T1000 (cell line): ENCODE measurements around the gene NCAPH2.
"Not testable (repeated sequence)": the region's sequence is repeated elsewhere in the genome, so short reads cannot be mapped to it uniquely, and the experiment has no call there.

Source experiments
- DNase-seq: peaks from one replicate; lab custom pipeline; 2025; ENCODE audit warnings: mixed read lengths; lab: John Stamatoyannopoulos, UW

Gene NCAPH2

DNA sequence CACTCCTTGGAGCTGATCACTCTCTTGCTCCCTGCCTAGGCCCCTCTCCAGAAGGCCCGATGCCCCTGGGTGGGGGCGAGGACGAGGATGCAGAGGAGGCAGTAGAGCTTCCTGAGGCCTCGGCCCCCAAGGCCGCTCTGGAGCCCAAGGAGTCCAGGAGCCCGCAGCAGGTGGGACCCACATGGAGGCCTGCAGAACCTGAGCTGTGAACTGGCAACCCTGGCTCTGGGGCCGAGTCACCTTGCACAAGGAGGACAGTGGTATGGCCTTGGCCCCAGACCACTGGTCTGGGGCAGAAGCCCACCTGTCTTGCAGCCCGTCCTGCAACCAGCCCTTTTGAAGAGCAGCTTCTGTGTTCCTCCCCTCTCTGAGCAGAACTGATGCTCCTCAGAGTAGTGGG lies 11.1 kb downstream of the NCAPH2 start:
- DNase-seq: no peak

DNA sequence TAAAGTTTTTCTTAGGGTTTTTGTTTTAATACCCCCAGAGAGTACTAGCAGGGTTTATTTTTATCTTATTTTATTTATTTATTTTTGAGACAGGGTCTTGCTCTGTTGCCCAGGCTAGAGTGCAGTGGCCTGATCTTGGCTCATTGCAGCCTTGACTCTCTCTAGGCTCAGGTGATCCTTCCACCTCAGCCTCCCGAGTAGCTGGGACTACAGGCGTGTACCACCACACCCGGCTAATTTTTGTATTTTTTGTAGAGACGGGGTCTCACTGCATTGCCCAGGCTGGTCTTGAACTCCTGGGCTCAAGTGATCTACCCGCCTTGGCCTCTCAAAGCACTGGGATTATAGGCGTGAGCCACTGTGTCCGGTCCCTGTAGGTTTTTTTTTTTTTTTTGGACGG lies 12.2 kb downstream of the NCAPH2 start:
- DNase-seq: not testable (repeated sequence)

DNA sequence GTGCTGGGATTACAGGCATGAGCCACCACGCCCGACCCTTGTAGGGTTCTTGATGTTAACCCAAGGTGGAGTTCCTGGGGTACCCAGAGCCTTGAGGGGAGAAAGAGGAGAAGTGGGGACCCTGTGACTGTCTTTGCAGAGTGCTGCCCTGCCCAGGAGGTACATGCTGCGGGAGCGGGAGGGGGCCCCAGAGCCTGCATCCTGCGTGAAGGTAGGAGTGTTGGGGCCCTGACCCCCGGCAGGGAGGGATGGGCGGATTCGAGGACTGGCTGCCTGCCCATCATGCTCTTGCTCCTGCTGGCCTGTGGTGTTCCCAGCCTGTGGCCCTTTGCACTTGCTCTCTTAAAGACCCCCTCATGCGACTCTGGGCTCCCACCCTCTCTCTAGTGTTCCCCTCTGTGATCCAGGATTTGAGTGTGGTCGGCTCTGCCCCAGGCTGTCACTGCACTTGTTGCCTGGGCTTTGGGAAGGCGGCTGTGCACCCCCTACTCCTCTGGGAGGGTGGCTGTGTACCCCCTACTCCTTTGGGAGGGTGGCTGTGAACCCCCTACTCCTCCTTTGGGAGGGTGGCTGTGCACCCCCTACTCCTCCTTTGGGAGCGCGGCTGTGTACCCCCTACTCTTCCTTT lies 12.9 kb downstream of the NCAPH2 start:
- DNase-seq: no peak

DNA sequence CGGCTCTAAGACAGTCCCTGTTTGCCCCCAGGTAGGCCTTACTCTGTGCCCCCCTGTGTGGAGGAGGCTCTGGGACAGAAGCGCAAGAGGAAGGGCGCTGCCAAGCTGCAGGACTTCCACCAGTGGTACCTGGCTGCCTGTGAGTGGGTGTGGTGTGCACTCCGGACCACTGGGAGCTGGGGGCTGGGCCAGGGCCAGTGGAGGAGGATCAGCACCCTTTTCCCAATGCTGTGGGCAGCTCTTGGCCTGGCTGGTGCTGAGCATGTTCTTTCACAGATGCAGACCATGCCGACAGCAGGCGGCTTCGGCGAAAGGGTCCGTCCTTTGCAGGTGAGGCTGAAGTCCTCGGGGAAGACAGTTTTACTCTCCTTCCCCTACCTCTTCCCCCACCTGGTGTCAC lies 13.7 kb downstream of the NCAPH2 start:
- no peak for DNase-seq

DNA sequence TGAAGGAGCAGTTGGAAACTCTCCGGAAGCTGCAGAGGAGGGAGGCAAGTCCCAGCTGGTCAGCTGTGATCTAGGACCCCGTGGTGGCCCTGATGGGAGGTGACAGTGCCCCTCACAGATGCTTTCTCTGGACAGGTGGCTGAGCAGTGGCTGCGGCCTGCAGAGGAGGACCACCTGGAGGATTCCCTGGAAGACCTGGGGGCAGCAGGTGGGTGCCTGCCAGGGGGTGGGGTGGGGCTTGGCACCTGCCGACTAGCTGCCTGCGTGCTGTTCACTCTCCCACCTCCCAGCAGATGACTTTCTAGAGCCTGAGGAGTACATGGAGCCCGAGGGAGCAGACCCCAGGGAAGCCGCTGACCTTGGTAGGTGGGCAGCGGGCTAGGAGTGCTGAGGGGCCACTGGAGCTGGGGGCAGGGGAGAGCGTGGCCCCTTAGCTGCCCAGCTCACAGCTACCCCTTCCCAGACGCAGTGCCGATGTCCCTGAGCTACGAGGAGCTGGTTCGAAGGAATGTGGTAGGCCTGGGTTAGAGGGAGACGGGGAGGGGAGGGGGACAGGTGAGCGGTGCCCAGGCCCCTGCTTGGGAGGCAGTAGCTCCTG lies 14.3 kb downstream of the NCAPH2 start:
- no peak for DNase-seq

DNA sequence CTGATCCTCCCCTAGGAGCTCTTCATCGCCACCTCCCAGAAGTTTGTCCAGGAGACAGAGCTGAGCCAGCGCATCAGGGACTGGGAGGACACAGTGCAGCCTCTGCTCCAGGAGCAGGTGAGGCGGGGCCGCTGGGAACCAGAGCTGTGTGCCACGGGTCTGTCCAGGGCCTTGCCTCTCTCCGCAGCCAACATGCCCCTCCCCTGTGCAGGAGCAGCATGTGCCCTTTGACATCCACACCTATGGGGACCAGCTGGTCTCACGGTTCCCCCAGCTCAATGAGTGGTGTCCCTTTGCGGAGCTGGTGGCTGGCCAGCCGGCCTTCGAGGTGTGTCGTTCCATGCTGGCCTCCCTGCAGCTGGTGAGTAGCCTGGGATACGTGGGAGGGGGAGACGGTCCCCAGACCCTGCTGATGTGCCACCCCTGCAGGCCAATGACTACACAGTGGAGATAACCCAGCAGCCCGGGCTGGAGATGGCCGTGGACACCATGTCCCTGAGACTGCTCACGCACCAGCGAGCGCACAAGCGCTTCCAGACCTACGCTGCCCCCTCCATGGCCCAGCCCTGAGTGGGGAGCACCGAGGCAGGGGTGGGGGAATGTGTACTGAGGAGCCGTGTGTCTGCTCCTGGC lies 14.9 kb downstream of the NCAPH2 start:
- DNase-seq: no peak

DNA sequence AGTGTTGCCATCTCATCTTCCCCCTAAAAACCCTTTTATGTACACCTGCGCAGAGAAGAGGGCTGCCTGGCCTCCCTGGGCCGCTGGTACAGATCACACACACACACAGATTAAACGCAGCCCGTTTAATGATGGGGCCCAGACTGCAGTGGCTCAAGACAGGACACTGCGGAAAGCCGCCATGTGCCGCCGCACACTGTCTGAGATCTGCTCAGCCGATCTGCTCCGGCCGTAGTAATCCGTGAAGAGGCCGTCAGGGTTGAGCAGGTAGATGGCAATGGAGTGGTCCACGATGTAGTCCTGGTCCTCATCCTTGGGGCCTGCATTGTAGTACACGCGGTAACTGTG lies 15.4 kb downstream of the NCAPH2 start:
- no peak for DNase-seq

DNA sequence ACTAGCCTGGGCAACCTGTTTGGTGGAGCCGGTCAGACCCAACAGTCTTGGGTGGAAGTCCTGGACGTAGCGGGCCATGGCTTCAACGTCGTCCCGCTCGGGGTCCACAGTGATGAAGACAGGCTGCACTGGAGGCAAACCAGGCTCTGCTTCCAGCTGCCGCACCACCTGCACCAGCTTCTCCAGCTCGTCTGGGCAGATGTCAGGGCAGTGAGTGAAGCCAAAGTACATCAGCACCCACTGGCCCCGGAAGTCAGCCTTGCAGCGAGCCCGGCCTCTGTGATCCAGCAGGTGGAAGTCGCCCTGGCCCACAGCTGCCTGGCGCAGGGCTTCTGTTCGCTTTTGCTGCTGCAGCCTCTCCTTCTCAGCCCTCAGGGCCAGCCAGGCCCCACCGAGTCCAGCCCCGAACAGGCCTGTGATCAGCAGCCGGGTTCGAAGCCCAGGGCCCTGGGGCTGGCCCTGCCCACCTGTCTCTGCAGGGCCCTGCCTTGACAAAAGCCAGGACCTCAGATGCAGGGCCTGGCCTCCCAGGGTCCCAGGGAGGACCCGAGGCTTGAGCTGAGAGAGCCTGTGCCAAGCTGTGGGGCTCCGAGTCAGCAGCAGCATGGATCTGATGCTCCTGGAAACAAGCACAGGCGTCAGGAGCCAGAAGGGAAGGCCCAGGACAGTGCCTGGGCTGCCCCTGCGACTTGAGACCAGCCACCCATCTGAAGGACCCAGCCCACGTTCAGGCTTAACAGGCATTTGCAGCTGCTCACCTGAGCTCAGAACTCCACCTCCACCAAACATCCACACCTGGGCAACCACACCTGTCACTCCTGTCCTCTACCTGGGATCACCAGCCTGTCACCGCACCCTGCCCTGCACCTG lies 16.0 kb downstream of the NCAPH2 start:
- no peak for DNase-seq

DNA sequence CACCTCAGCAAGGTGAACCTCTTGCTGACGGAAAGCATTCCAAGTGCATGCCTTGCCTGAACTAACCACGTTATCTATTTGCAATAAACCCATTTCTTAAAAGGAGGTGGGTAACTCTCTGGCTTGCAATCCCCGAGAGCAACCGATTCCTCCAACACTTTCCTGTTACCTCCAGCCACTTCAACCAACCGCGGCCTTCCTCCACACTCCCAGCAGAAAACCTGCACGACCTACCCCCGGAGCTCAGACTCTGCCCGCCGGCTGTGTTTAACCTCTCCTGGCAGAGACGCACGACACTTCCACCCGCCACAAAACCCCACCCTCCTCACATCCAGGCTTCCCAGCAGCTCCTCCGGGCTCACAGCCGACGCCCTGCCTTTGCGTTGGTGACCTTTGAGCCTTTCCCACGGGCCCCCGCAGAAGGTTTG lies 16.7 kb downstream of the NCAPH2 start:
- no peak for DNase-seq

DNA sequence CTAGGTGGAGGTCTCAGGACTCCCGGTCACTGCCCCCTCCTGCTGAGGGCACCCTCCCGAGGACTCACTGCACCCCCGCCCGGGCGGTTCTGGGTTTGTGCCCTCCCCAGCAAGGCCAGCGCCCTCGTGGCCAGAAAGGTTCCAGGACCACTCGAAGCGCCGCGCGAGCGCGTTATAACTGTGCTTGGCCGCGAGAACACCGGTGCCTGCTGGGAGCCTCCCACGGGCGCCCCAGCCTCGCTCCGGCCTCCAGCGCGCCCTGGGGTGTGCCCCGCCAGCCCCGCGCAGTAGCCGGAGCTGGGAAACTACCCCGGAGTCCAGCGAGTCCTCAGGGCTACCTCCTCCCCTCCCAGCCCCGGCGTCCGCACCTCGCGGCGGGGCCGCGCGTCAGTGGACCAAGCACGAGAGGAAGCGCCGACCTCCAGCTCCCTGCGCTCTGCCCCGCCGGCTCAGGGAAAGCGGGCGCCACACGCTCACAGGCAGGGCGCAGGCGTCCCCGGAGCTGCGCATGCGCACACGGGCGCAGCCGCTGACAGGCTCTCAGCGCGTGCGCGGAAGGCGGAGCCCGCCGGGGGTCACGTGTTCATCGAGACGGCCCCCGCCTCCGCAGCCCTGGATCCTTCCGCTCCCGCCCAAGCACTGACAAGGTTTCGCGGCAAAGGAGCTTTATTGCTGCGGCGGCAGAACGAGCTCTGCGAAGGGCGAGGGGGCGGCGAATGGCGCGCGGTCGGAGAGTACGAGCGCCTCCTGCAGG lies 17.3 kb downstream of the NCAPH2 start, which contains the start of gene SCO2:
TSS of gene SCO2 (minus strand) at position 495 of the 754 bp plus-strand sequence. CDS start 1,187 bp downstream, outside the sequence.
- peak; percentile 81 for DNase-seq

DNA sequence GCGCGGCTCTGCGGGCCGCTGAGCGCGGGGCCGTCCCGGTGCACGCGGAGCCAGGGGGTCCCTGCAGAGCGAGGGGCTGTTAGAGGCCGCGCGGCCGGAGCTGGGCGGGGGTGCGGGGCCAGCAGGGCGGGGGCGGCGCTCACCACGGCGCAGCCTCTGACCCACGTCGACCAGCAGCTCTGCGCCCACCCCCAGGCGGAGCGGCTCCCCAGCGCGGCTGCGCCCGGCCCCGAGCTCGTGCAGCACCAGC lies 17.8 kb downstream of the NCAPH2 start:
- DNase-seq: no peak

DNA sequence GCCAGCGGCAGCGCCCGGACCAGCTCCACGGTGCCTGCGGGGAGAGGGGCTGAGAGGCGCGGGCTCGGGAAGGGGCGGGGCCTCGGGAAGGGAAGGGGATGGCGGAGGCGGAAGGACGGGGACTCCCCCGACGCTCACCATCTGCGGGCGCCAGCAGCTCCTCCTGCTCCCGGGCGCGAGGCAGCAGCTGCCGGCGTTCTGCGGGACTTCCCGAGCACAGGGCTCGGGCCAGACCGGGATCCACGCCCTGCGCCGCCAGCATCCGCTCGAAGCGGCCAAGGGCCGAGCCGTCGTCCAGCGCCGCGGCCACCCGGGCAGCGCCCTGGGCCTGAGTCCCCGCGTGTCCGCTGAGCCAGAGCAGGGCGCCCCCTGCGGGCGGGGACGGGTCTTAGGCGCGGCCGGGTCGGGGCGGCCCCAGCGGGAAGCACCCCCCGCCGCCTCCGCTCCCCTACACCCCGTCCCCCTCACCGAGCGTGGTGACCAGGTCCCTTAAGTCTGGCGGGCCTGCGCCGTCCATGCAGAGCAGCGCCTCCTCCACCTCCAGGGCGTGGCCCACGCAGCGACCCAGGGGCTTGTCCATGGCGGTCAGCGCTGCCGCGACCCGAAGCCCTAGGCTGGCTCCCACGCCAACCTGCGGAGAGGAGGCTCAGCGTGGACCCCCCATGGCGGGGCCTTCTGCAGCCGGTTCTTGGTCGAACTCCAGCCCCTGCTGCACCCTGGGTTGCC lies 18.2 kb downstream of the NCAPH2 start:
- DNase-seq: peak; percentile 36

DNA sequence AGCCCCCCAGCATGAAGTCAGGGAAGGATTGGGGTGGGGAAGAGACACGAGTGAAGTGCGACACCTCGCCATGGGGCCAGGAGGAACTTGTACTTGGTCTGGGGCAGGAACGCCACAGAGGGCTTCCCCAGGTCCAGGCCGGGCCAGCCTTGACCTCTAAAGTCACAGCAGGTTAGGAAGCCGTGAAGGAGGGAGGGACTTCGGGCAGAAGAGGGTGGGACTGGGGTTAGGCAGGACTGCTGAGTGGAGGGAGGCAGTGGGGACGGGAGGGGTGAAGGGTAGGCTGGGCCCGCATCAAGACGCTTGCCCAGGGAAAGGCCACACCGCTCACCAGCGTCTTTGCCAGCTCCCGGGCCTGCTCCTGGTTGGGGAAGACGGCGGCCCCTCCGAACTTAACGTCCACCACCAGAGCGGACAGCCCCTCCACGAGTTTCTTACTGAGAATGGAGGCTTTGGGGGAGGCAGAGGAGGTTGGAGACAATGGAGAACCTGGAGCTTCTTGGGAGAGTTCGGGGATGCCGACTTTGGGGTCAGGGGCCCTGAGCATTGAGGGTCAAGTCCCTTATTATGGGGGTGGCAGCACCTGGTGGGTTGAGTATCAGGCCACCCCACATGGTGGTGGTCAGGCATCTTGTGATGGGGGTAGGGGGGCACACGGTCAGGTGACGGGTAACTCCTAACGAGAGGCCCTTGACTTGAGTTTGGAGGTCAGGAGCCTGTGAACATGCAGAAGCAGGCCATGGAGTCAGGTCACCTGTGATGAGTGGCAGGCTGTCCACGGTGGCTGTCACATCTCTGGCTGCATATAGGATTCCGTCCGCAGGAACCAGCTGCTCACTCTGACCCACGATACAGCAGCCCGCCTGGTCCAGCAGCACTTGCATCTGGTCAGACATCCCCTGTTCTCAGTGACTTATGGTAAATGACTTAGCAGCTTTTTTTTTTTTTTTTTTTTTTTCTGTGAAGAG lies 19.1 kb downstream of the NCAPH2 start:
- no peak for DNase-seq

DNA sequence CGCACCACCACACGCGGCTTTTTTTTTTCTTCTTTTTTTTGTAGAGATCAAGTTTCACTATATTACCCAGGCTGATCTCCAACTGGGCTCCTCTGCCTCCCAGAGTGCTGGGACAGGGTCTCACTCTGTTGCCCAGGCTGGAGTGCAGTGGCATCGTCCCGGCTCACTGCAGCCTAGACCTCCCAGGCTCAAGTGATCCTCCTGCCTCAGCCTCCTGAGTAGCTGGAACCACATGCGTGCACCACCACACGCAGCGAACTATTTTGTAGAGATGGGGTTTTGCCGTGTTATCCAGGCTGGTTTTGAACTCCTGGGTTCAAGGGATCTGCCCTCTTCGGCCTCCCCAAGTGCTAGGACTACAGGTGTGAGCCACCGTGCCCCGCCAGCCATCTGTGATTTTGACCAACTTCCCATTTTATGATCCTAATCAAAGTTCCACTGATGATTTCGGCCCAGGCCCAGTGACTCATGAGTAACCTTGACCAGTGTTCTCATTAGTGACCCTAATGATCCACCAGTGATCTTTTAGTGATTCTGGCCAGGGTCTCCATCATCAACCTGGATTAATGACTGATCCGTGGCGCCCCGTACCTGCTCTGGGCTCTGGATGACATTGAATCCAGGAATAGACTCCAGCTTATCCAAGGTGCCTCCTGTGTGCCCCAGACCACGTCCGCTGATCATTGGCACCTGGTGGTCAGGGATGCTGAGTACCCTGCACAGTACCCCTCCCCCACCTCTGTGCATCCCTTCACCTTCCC lies 20.1 kb downstream of the NCAPH2 start:
- no peak for DNase-seq

DNA sequence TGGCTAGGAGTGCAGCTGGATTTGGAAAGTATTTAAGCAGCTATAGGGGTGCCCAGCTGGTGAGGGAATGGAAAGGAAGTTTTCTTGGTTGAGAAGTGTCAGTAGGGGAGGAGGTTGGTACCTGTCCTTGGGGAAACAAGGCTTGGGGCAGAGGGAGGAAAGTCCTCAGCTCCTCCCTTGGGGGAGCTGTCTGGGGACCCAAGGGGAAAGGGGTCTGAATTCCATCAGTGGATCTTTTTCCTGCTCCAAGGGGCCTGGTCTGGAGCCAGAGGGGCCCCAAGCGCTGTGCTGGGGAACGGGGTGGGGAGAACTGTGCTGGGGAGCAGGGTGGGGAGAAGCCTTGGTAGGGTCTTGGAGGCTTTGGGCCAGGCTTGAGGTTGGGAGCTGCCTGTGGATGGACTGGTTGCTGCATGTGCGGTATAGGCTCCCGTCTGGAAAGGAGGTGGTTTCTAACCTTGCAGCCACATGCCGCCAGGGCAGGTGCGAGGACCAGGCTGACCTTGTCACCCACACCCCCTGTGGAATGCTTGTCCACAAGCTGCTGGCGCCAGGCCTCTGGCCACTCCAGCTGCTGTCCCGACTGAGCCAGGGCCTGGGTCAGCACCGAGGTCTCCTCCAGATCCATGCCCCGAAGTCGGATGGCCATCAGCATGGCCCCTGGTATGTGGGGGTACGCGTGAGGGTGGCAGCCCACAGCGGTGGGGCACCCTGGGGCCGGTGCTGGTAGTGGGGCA lies 20.8 kb downstream of the NCAPH2 start:
- no peak for DNase-seq

DNA sequence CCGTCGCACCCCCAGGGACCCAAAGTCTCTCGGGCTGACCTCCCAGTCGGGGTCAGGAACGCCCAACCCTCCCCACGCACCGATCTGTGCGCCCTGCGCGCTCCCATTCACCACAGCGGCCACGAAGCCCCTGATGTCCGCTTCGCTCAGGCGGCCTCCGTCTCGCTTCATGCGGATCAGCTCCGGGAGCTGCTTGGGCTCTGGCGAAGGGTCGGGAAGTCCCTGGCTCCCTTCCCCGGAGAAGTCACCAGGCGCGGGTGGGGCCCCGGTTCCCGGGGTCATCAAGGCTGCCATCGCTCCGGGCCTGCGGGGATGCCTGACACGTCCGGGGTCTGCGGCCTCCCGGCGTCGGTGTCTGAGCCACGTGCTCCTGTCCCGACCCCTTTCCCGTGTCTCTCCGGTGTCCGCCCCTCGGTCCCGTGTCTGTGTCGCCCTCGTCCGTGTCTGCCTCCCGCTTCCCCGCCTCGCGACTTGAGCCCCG lies 21.4 kb downstream of the NCAPH2 start:
- DNase-seq: no peak

DNA sequence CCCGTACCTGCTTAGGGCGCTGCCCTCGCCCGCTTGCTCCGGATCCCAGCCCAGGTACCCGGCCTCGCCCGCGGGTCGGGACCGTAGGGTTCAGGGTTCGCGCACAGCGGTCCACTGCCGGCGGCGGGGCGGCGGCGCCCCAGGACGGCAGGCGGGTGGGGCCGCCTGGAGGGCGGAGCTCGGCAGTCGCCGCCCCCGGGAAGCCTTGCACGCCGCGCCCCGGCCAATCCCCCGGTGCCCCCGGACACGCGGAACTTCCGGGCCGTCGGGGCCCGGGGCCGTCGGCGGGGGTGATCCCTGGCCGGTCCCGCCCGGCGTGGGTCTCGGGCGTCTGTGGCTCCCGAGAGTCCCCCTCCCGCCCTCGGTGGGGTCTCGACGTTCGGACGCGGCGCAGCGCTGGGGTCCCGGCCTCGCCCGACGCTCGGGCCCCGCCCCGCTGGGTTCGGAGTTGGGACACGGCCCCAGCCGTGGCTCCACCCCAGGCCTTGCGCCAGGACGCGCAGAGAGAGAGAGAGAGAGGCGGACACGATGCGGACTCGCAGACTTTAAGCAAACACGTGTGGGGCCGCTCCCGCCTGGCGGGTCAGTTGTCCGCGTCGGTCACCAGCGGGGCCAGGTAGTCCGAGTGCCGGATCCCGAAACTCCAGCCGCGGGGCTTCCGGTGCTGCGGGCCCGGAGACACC lies 22.0 kb downstream of the NCAPH2 start, which contains the start of gene TYMP:
TSS of gene TYMP (minus strand) at position 116 of the 683 bp plus-strand sequence. CDS start 303 bp downstream, outside the sequence.
- DNase-seq: no peak

DNA sequence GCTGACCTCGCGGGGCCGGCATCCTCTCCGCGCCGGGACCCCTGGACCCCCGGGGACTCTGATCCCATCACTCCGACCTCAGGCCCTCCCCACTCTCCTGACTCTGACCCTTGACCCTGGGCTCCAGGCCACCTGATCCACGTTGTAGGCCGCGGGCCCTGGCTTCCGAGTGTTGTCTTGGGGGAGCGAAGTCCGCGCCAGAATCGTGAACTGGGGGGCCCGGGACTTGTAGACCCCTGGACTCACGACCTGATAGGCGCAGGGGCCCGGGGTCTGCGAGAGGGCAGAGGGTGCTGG lies 22.5 kb downstream of the NCAPH2 start:
- no peak for DNase-seq
